AG08395 (cell line): ENCODE results near the gene AGK.
"Not testable (repeated sequence)": the region's sequence is repeated elsewhere in the genome, so short reads cannot be mapped to it uniquely, and the experiment has no call there.

Experiments
- DNase-seq: peaks from one replicate; pipeline ENCODE4 v3.0.0; 2012; ENCODE audit warnings: mixed read lengths, low spot score

The AGK gene

GRCh38 chr7:141557360-141557759 is 6.2 kb downstream of the AGK start:
- DNase-seq: no peak

GRCh38 chr7:141557831-141558531 is 6.8 kb downstream of the AGK start:
- DNase-seq: not testable (repeated sequence)

GRCh38 chr7:141558544-141559183 is 7.5 kb downstream of the AGK start:
- no peak for DNase-seq

GRCh38 chr7:141559961-141560360 is 8.8 kb downstream of the AGK start:
- DNase-seq: no peak

- no peak for DNase-seq
These were observed 10.8 kb downstream of the AGK start for GRCh38 chr7:141562036-141562435.

GRCh38 chr7:141562543-141562942 is 11.3 kb downstream of the AGK start:
- DNase-seq: no peak

GRCh38 chr7:141562972-141563371 is 11.8 kb downstream of the AGK start:
- no peak for DNase-seq

- DNase-seq: no peak
These were observed 12.9 kb downstream of the AGK start for GRCh38 chr7:141563956-141564623.

- DNase-seq: no peak
These were observed 16.2 kb downstream of the AGK start for GRCh38 chr7:141567432-141567831.

- DNase-seq: no peak
These were observed 17.0 kb downstream of the AGK start for GRCh38 chr7:141568227-141568626.

GRCh38 chr7:141571059-141571458 is 19.8 kb downstream of the AGK start:
- DNase-seq: no peak

GRCh38 chr7:141572175-141572574 is 21.0 kb downstream of the AGK start:
- no peak for DNase-seq

- DNase-seq: no peak
These were observed 22.3 kb downstream of the AGK start for GRCh38 chr7:141573511-141573910.

- no peak for DNase-seq
These were observed 24.0 kb downstream of the AGK start for GRCh38 chr7:141575164-141575563.

- peak; percentile 12 for DNase-seq
These were observed 24.6 kb downstream of the AGK start for GRCh38 chr7:141575654-141576448.

GRCh38 chr7:141577043-141577839 is 26.0 kb downstream of the AGK start:
- no peak for DNase-seq

GRCh38 chr7:141579953-141580352 is 28.7 kb downstream of the AGK start:
- DNase-seq: not testable (repeated sequence)

GRCh38 chr7:141582063-141582462 is 30.9 kb downstream of the AGK start:
- DNase-seq: not testable (repeated sequence)

GRCh38 chr7:141584935-141585334 is 33.7 kb downstream of the AGK start:
- no peak for DNase-seq

GRCh38 chr7:141585592-141586510 is 34.6 kb downstream of the AGK start:
- DNase-seq: peak; percentile 86
